Immature natural killer cell (primary cell): ENCODE results near the gene BACH2. TPM values are rescaled to one million over a fixed set of nuclear protein-coding genes. Genes with fewer than 3 reads are reported as not detected.
"Not testable (repeated sequence)": the region's sequence is repeated elsewhere in the genome, so short reads cannot be mapped to it uniquely, and the experiment has no call there.

ENCODE experiments used
- DNase-seq, 3 donors: peaks; one replicate each; pipeline ENCODE4 v3.0.0; 2022; ENCODE audit warnings: mixed read lengths in 1 of 3
- H3K27ac Mint-ChIP-seq, 6 donors: one replicate each; pipeline ENCODE4 v1.8.0; 2020; ENCODE audit warnings: mixed read lengths in 6 of 6, mild to moderate bottlenecking in 5 of 6, inconsistent platforms in 4 of 6, moderate library complexity in 3 of 6
- H3K27me3 Mint-ChIP-seq, 3 donors: one replicate each; pipeline ENCODE4 v1.8.0; 2020 to 2021; ENCODE audit warnings: low read depth in 3 of 3, mild to moderate bottlenecking in 3 of 3, mixed read lengths in 3 of 3, moderate library complexity in 3 of 3, inconsistent platforms in 1 of 3
- H3K36me3 Mint-ChIP-seq, 3 donors: one replicate each; pipeline ENCODE4 v1.8.0; 2020; ENCODE audit warnings: mixed read lengths in 3 of 3, inconsistent platforms in 2 of 3, mild to moderate bottlenecking in 2 of 3
- H3K4me1 Mint-ChIP-seq, 2 donors: one replicate each; pipeline ENCODE4 v1.8.0; 2020; ENCODE audit warnings: inconsistent platforms in 2 of 2, mild to moderate bottlenecking in 2 of 2, mixed read lengths in 2 of 2, moderate library complexity in 1 of 2
- H3K4me3 Mint-ChIP-seq, 5 donors: one replicate each; pipeline ENCODE4 v1.8.0; 2020; ENCODE audit warnings: mild to moderate bottlenecking in 5 of 5, mixed read lengths in 5 of 5, inconsistent platforms in 3 of 5, moderate library complexity in 3 of 5
- H3K9me3 Mint-ChIP-seq, 6 donors: one replicate each; pipeline ENCODE4 v1.8.0; 2020; ENCODE audit warnings: mild to moderate bottlenecking in 6 of 6, mixed read lengths in 6 of 6, inconsistent platforms in 4 of 6, moderate library complexity in 3 of 6
- polyA plus RNA-seq, 3 donors: library from polyadenylated mRNA; unstranded; fragments of 300-500 nt; fragmentation: Illumina TruSeq; gene quantifications; one replicate each; pipeline ENCODE4 v1.2.3, GENCODE V29; 2021

Gene BACH2
- polyA plus RNA-seq, 3 donors from 2014 or later: 2.3 to 8.1 (median 8.0) TPM

- no peak overlapping the region for H3K4me3 Mint-ChIP-seq
- H3K27ac Mint-ChIP-seq: no peak overlapping the region
- DNase-seq: no peak
- peaks cover 0 to 6% (median 3%) of the 10 kb centered on the region in 3 donors for H3K36me3 Mint-ChIP-seq
- H3K9me3 Mint-ChIP-seq: no peaks in the 10 kb centered on the region
- H3K4me1 Mint-ChIP-seq: peaks cover 10 to 15% of the 10 kb centered on the region in 2 donors
- H3K27me3 Mint-ChIP-seq: peaks cover 1 to 4% (median 3%) of the 10 kb centered on the region in 3 donors
These were observed 128.9 kb downstream of the BACH2 start for GRCh38 chr6:90167514-90168379.

- DNase-seq, H3K36me3 Mint-ChIP-seq, H3K27me3 Mint-ChIP-seq, H3K9me3 Mint-ChIP-seq: not testable (repeated sequence)
- Mint-ChIP-seq H3K4me3 (peak overlapping the region in 1 of 5 donors; percentile 26), H3K27ac (peak overlapping the region in 3 of 6 donors; percentile 48 to 81 (median 51)), H3K4me1 (peaks cover 10 to 15% of the 10 kb centered on the region in 2 donors)
These were observed 130.3 kb downstream of the BACH2 start for GRCh38 chr6:90166155-90166924.

- Mint-ChIP-seq H3K9me3 (no peaks in the 10 kb centered on the region), H3K36me3 (peaks cover 0 to 3% (median 0%) of the 10 kb centered on the region in 3 donors), H3K4me3 (no peak overlapping the region), H3K4me1 (peaks cover 5 to 6% of the 10 kb centered on the region in 2 donors), H3K27ac (no peak overlapping the region), H3K27me3 (peaks cover 0 to 3% (median 1%) of the 10 kb centered on the region in 3 donors)
- DNase-seq: no peak
These were observed 133.8 kb downstream of the BACH2 start for GRCh38 chr6:90162648-90163387.

- Mint-ChIP-seq H3K4me1 (peaks cover 9 to 12% of the 10 kb centered on the region in 2 donors), H3K9me3 (no peaks in the 10 kb centered on the region), H3K36me3 (peaks cover 0 to 3% (median 0%) of the 10 kb centered on the region in 3 donors), H3K4me3 (no peak overlapping the region), H3K27ac (no peak overlapping the region), H3K27me3 (peaks cover 0 to 5% (median 1%) of the 10 kb centered on the region in 3 donors)
- no peak for DNase-seq
These were observed 136.6 kb downstream of the BACH2 start for GRCh38 chr6:90160013-90160412.

- no peak for DNase-seq
- Mint-ChIP-seq H3K27ac (no peak overlapping the region), H3K9me3 (no peaks in the 10 kb centered on the region), H3K4me3 (no peak overlapping the region), H3K27me3 (peaks cover 0 to 5% (median 1%) of the 10 kb centered on the region in 3 donors), H3K36me3 (peaks cover 0 to 3% (median 0%) of the 10 kb centered on the region in 3 donors), H3K4me1 (peaks cover 9 to 12% of the 10 kb centered on the region in 2 donors)
These were observed 137.2 kb downstream of the BACH2 start for GRCh38 chr6:90159452-90159851.

GRCh38 chr6:90158936-90159335 is 137.7 kb downstream of the BACH2 start:
- peaks cover 0 to 5% (median under 1%) of the 10 kb centered on the region in 3 donors for H3K27me3 Mint-ChIP-seq
- no peak overlapping the region for H3K27ac Mint-ChIP-seq
- H3K9me3 Mint-ChIP-seq: no peaks in the 10 kb centered on the region
- no peak for DNase-seq
- peaks cover 0 to 6% (median 0%) of the 10 kb centered on the region in 3 donors for H3K36me3 Mint-ChIP-seq
- H3K4me1 Mint-ChIP-seq: peaks cover 9 to 12% of the 10 kb centered on the region in 2 donors
- H3K4me3 Mint-ChIP-seq: no peak overlapping the region

- H3K9me3 Mint-ChIP-seq: no peaks in the 10 kb centered on the region
- peaks cover 0 to 5% (median 0%) of the 10 kb centered on the region in 3 donors for H3K27me3 Mint-ChIP-seq
- no peak for DNase-seq
- no peak overlapping the region for H3K4me3 Mint-ChIP-seq
- peaks cover 0 to 3% (median 0%) of the 10 kb centered on the region in 3 donors for H3K36me3 Mint-ChIP-seq
- no peak overlapping the region for H3K27ac Mint-ChIP-seq
- H3K4me1 Mint-ChIP-seq: peaks cover 9 to 12% of the 10 kb centered on the region in 2 donors
These were observed 139.2 kb downstream of the BACH2 start for GRCh38 chr6:90157441-90157840.

GRCh38 chr6:90156861-90157260 is 139.8 kb downstream of the BACH2 start:
- H3K9me3 Mint-ChIP-seq: no peaks in the 10 kb centered on the region
- peaks cover 9 to 12% of the 10 kb centered on the region in 2 donors for H3K4me1 Mint-ChIP-seq
- no peak overlapping the region for H3K4me3 Mint-ChIP-seq
- H3K36me3 Mint-ChIP-seq: peaks cover 0 to 3% (median 0%) of the 10 kb centered on the region in 3 donors
- peaks cover 0 to 5% (median 0%) of the 10 kb centered on the region in 3 donors for H3K27me3 Mint-ChIP-seq
- no peak for DNase-seq
- peak overlapping the region in 2 of 6 donors; percentile 36 to 38 for H3K27ac Mint-ChIP-seq

- no peak for DNase-seq
- no peak overlapping the region for H3K4me3 Mint-ChIP-seq
- peaks cover 0 to 7% (median 0%) of the 10 kb centered on the region in 3 donors for H3K36me3 Mint-ChIP-seq
- H3K9me3 Mint-ChIP-seq: no peaks in the 10 kb centered on the region
- H3K4me1 Mint-ChIP-seq: peaks cover 9 to 12% of the 10 kb centered on the region in 2 donors
- peak overlapping the region in 1 of 6 donors; percentile 51 for H3K27ac Mint-ChIP-seq
- H3K27me3 Mint-ChIP-seq: peaks cover 0 to 11% (median 0%) of the 10 kb centered on the region in 3 donors
These were observed 141.7 kb downstream of the BACH2 start for GRCh38 chr6:90154755-90155470.

- no peak for DNase-seq
- H3K27ac Mint-ChIP-seq: no peak overlapping the region
- peaks cover 0 to 7% (median 0%) of the 10 kb centered on the region in 3 donors for H3K36me3 Mint-ChIP-seq
- no peak overlapping the region for H3K4me3 Mint-ChIP-seq
- H3K27me3 Mint-ChIP-seq: peaks cover 2 to 9% (median 4%) of the 10 kb centered on the region in 3 donors
- H3K9me3 Mint-ChIP-seq: no peaks in the 10 kb centered on the region
- peaks cover 7 to 14% of the 10 kb centered on the region in 2 donors for H3K4me1 Mint-ChIP-seq
These were observed 144.8 kb downstream of the BACH2 start for GRCh38 chr6:90151576-90152422.

GRCh38 chr6:90149280-90149679 is 147.4 kb downstream of the BACH2 start:
- Mint-ChIP-seq H3K4me1 (peaks cover 2 to 7% of the 10 kb centered on the region in 2 donors), H3K4me3 (no peak overlapping the region), H3K27me3 (peaks cover 2 to 9% (median 4%) of the 10 kb centered on the region in 3 donors), H3K27ac (peak overlapping the region in 2 of 6 donors; percentile 23 to 50), H3K36me3 (peaks cover 0 to 7% (median 0%) of the 10 kb centered on the region in 3 donors), H3K9me3 (no peaks in the 10 kb centered on the region)
- DNase-seq: no peak

GRCh38 chr6:90148867-90149266 is 147.8 kb downstream of the BACH2 start:
- H3K4me3 Mint-ChIP-seq: no peak overlapping the region
- DNase-seq: no peak
- peaks cover 2 to 7% of the 10 kb centered on the region in 2 donors for H3K4me1 Mint-ChIP-seq
- peaks cover 2 to 9% (median 4%) of the 10 kb centered on the region in 3 donors for H3K27me3 Mint-ChIP-seq
- peak overlapping the region in 2 of 6 donors; percentile 23 to 27 for H3K27ac Mint-ChIP-seq
- no peaks in the 10 kb centered on the region for H3K9me3 Mint-ChIP-seq
- peaks cover 0 to 3% (median 0%) of the 10 kb centered on the region in 3 donors for H3K36me3 Mint-ChIP-seq
